ENCODE results near the gene GLCCI1. TPM values are rescaled to one million over a fixed set of nuclear protein-coding genes. Genes with fewer than 3 reads are reported as not detected.

GLCCI1 gene
- total and polyA plus RNA-seq, 10 of the 15 experiments (the other 5 are each of a cell fraction or from before 2014, with no cell fraction given) = 12.6 to 92.0 (median 27.6) TPM

GRCh38 chr7:8000315-8000941, 31.8 kb downstream of the GLCCI1 start:
- DNase-seq (ENCODE audit: low read depth, low spot score) (no peak), ATAC-seq (no peak), FAIRE-seq (no peak)
- Histone ChIP-seq H3K4me3 (no peak overlapping the region), H3K36me3 (ENCODE audit: control insufficient read depth in 2 of 2, insufficient read depth in 2 of 2, low read length in 1 of 2) (peaks cover 0 to 1% of the 10 kb centered on the region in 2 experiments; a peak in 3 of 4 replicates), H2AFZ (ENCODE audit: control insufficient read depth, low read depth, low read length) (no peak overlapping the region), H3K27ac (ENCODE audit: control insufficient read depth, insufficient read depth) (no peak overlapping the region), H3K79me2 (ENCODE audit: control insufficient read depth, insufficient read depth, low read length) (peaks cover 60% of the 10 kb centered on the region), H3K27me3 (replicated peaks in 1 of 2; ENCODE audit: control insufficient read depth in 2 of 2, insufficient read depth in 2 of 2, low read length in 1 of 2) (no peaks in the 10 kb centered on the region), H3K4me1 (ENCODE audit: control insufficient read depth, insufficient read depth, low read length) (peaks cover 5% of the 10 kb centered on the region; the same call in 1 of the 2 replicates), H4K20me1 (ENCODE audit: control insufficient read depth, insufficient read depth) (no peaks in the 10 kb centered on the region), H3K9me3 (replicated peaks; ENCODE audit: control insufficient read depth, insufficient read depth, low read length) (peaks cover 9% of the 10 kb centered on the region), H3K9ac (ENCODE audit: control insufficient read depth, insufficient read depth, low read length) (no peak overlapping the region), H3K4me2 (ENCODE audit: control insufficient read depth, insufficient read depth) (no peak overlapping the region)
- ChIA-PET RAD21 (ENCODE audit: unreplicated experiment) (interaction anchor here (0.8 kb wide), 1 partner anchor 319 kb away, joined by 3 read pairs; no protein-coding TSS in a partner anchor), POLR2A (interaction anchor here (1.3 kb wide), 1 partner anchor 17 kb away, joined by 3 read pairs; no protein-coding TSS in a partner anchor), CTCF (interaction anchor here (0.9 to 1.1 kb wide), 2 partner anchors 35 to 353 kb away, joined by 3 read pairs; no protein-coding TSS in a partner anchor), SMC1A (ENCODE audit: uncharacterized antibody, unreplicated experiment) (interaction anchor here (1.1 to 1.4 kb wide), 4 partner anchors 23 to 231 kb away, joined by 3 to 4 read pairs (median 3); no protein-coding TSS in a partner anchor)
- in situ Hi-C loops (cut with MboI) = no loop called here
- TF ChIP-seq ZNF384 (IDR thresholded peaks at IDR 0.05; ENCODE audit: borderline replicate concordance, low read depth, low read length) (no peak), CBX5 (IDR thresholded peaks at IDR 0.05; ENCODE audit: low read depth) (no peak), PKNOX1 (IDR thresholded peaks at IDR 0.05) (no peak), E2F8 (IDR thresholded peaks at IDR 0.05; ENCODE audit: low read depth, partially characterized antibody) (no peak), FOXK2 (IDR thresholded peaks at IDR 0.05) (no peak), PAX8 (IDR thresholded peaks at IDR 0.05) (no peak), FOXM1 (IDR thresholded peaks at IDR 0.05; ENCODE audit: low read depth, low read length) (no peak), SP1 (IDR thresholded peaks at IDR 0.05; ENCODE audit: low read depth, low read length) (no peak), RCOR1 (conservative IDR thresholded peaks at IDR 0.05; ENCODE audit: low read depth, low read length) (no peak), IKZF2 (IDR thresholded peaks at IDR 0.05) (no peak), NFYB (IDR thresholded peaks at IDR 0.05; ENCODE audit: insufficient read depth, low read depth, low read length) (no peak), ESRRA (IDR thresholded peaks at IDR 0.05; ENCODE audit: low read length) (no peak), CHD1 (IDR thresholded peaks at IDR 0.05; ENCODE audit: low read depth, low read length) (no peak), SREBF1 (IDR thresholded peaks at IDR 0.05; ENCODE audit: low read length) (no peak), TAF1 (IDR thresholded peaks at IDR 0.05; ENCODE audit: borderline replicate concordance, low read depth, low read length) (no peak)
- 38% methylated on average over 1 of the region's 1 CpG for WGBS (ENCODE audit: insufficient coverage, insufficient replicate concordance, low lambda C conversion rate, missing lambda C conversion rate)
- intact Hi-C loops (cut with micrococcal nuclease; ENCODE audit: unreplicated experiment) = no loop called here
- no TSS peak for BruUV-seq (replicated peaks)
